SK-N-SH (cell line): ENCODE results near the gene FOXM1. TPM values are rescaled to one million over a fixed set of nuclear protein-coding genes. Genes with fewer than 3 reads are reported as not detected.

Source experiments
- CTCF ChIA-PET: fragments of 300-600, 350-600 bp; formaldehyde crosslinking; extraction: SDS; loops from one replicate; lab custom pipeline; 2021; lab: Yijun Ruan, JAX
- POLR2A ChIA-PET: fragments of 350-600 bp; sonication (Branson Sonifier 250); formaldehyde crosslinking; extraction: SDS; loops from one replicate; lab custom pipeline; 2020; ENCODE audit warnings: antibody characterized with exemption, inconsistent platforms; lab: Yijun Ruan, JAX
- DNase-seq: peaks from one replicate; pipeline ENCODE4 v3.0.0; 2012
- H2AFZ ChIP-seq: fragments of 200-600 bp; sonication (generic); 2 replicates; pipeline ENCODE4 v1.8.1; 2016; ENCODE audit warnings: antibody characterized with exemption, mild to moderate bottlenecking, low read depth
- H3F3A ChIP-seq: fragments of 200-600 bp; sonication (generic); replicated peaks from 2 replicates; pipeline ENCODE3; 2016; ENCODE audit warnings: antibody characterized with exemption, mild to moderate bottlenecking; ENCODE audit not compliant: insufficient read depth
- H3K27ac ChIP-seq, 2 experiments: fragments of 200-500 bp in 1 of 2; fragments of 200-600 bp in 1 of 2; sonication (Bioruptor generic) in 1 of 2; sonication (generic), shearing (Covaris generic) in 1 of 2; 2 replicates each; pipeline versions ENCODE4 v1.5.1 to v1.6.1; 2014 to 2016; ENCODE audit warnings: low read depth in 2 of 2, inconsistent platforms in 1 of 2, low read length in 1 of 2, mild to moderate bottlenecking in 1 of 2, mixed read lengths in 1 of 2
- H3K27me3 ChIP-seq: fragments of 200-600 bp; sonication (generic), shearing (Covaris generic); 2 replicates; pipeline ENCODE4 v1.6.1; 2016; ENCODE audit warnings: mixed run types; ENCODE audit not compliant: insufficient read depth
- H3K36me3 ChIP-seq, 2 experiments: fragments of 200-500 bp in 1 of 2; fragments of 200-600 bp in 1 of 2; sonication (Bioruptor generic) in 1 of 2; sonication (generic) in 1 of 2; replicated peaks in 1 of 2; 2 replicates each; pipeline versions ENCODE3 to v1.5.1; 2014 to 2016; ENCODE audit warnings: low read length in 1 of 2, mild to moderate bottlenecking in 1 of 2; ENCODE audit not compliant: insufficient read depth in 2 of 2, control insufficient read depth in 1 of 2
- H3K4me1 ChIP-seq, 2 experiments: fragments of 200-500 bp in 1 of 2; fragments of 200-600 bp in 1 of 2; sonication (Bioruptor generic) in 1 of 2; sonication (generic), shearing (Covaris generic) in 1 of 2; 2 replicates each; pipeline versions ENCODE4 v1.5.1 to v1.6.1; 2014 to 2016; ENCODE audit warnings: low read depth in 1 of 2, low read length in 1 of 2, mixed run types in 1 of 2; ENCODE audit not compliant: insufficient read depth in 2 of 2, control insufficient read depth in 1 of 2
- H3K4me2 ChIP-seq: fragments of 200-600 bp; sonication (generic), shearing (Covaris generic); 2 replicates; pipeline ENCODE4 v1.6.1; 2017; ENCODE audit warnings: mixed run types
- H3K4me3 ChIP-seq, 2 experiments: fragments of 200-500 bp in 1 of 2; fragments of 200-600 bp in 1 of 2; sonication (Bioruptor generic) in 1 of 2; sonication (generic), shearing (Covaris generic) in 1 of 2; 2 replicates each; pipeline versions ENCODE4 v1.5.1 to v1.8.1; 2014 to 2016; ENCODE audit warnings: low read depth in 2 of 2, inconsistent platforms in 1 of 2, low read length in 1 of 2, mild to moderate bottlenecking in 1 of 2, mixed read lengths in 1 of 2, moderate library complexity in 1 of 2
- H3K79me2 ChIP-seq: fragments of 200-600 bp; sonication (generic); 2 replicates; pipeline ENCODE4 v1.8.1; 2017; ENCODE audit warnings: mild to moderate bottlenecking; ENCODE audit not compliant: insufficient read depth
- H3K9ac ChIP-seq: fragments of 200-600 bp; sonication (generic); 2 replicates; pipeline ENCODE4 v1.6.1; 2017; ENCODE audit warnings: mixed run types
- H3K9me2 ChIP-seq: fragments of 200-600 bp; sonication (generic); 2 replicates; pipeline ENCODE4 v1.6.1; 2017; ENCODE audit warnings: mixed run types
- H3K9me3 ChIP-seq: fragments of 200-600 bp; sonication (generic); 2 replicates; pipeline ENCODE4 v1.6.1; 2017; ENCODE audit warnings: mixed run types, mild to moderate bottlenecking, moderate library complexity
- H4K20me1 ChIP-seq: fragments of 200-600 bp; sonication (generic); 2 replicates; pipeline ENCODE4 v1.6.1; 2017; ENCODE audit warnings: mild to moderate bottlenecking, mixed run types; ENCODE audit not compliant: insufficient read depth
- EP300 ChIP-seq, 2 experiments: IDR thresholded peaks; 2 replicates each; pipeline versions ENCODE4 v1.4.0 to v1.6.1; 2012; ENCODE audit warnings: borderline replicate concordance in 1 of 2, low read depth in 1 of 2, low read length in 1 of 2
- FOSL2 ChIP-seq: IDR thresholded peaks from 2 replicates; pipeline ENCODE4 v1.4.0; 2012; ENCODE audit warnings: low read depth, mild to moderate bottlenecking, moderate library complexity, borderline replicate concordance
- MEF2A ChIP-seq: IDR thresholded peaks from 2 replicates; pipeline ENCODE4 v1.4.0; 2012; ENCODE audit warnings: low read depth, borderline replicate concordance
- RCOR1 ChIP-seq: fragments of 150-350 bp; IDR thresholded peaks from 2 replicates; pipeline ENCODE4 v1.6.1; 2017; ENCODE audit warnings: antibody characterized with exemption, low read length
- WGBS: methylation state at CpG from one replicate; pipeline ENCODE4 v1.1.6; 2017; ENCODE audit warnings: low lambda C conversion rate; 5-methylcytosine and 5-hydroxymethylcytosine counted together
- polyA plus RNA-seq, 3 experiments: library from polyadenylated mRNA; depleted of rRNA; stranded (reverse); fragments of >200 nt; gene quantifications; 2 replicates each; pipeline ENCODE4 v1.2.3, GENCODE V29; 2012
- TF ChIP-seq, protein P1 (sequence below): IDR thresholded peaks from 2 replicates; pipeline ENCODE4 v1.4.0; 2012; ENCODE audit warnings: low read depth
- TF ChIP-seq, protein P2 (sequence below): IDR thresholded peaks from 2 replicates; pipeline ENCODE4; 2012
- TF ChIP-seq, protein P3 (sequence below): fragments of 200-600 bp; sonication (generic); IDR thresholded peaks from 2 replicates; pipeline ENCODE4 v1.6.1; 2017; ENCODE audit warnings: antibody characterized with exemption, mild to moderate bottlenecking, moderate library complexity

The FOXM1 gene
- polyA plus RNA-seq, 1 of the 3 experiments (the other 2 are of a cell fraction), result 29.9 TPM

DNA sequence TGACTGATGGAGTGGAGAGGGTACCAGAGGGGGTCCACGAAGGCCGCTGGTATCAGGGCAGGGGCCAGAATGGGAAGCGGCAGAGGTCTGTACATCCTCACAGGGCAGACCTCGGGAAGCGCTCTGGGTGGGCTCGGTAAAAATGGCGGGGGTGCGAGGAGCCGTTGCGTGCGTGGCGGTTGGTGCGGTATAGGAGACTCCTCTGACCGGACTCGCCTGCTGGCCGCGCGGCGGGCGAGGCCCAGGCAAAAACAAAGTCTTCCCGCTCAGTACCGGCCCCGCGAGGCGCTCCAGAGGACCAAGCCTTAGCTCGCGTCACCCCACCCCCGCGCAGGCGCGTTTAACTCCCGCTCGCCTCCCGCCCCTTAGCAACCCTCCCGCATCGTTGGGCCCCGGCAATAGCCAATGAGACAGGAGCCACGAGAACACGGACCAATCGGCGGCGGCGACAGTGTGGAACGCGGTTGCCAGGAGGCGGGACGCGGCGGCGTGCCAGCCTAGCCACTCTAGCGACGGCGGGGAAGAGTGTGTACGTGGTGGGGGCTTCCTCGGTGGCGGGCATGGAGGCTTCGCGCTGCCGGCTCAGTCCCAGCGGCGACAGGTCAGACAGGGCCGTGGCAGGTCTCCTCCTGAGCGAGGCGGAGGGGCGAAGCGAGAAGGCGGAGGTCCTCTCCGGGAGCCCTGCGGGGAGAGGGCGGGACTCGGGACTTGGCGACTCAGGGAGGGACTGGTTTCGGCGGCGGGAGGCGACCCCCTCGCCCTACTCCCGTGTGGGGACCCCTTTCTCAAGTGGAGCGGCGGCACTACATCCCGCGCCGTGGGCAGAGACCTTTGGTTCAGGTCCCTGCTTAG lies 13.6 kb upstream of the FOXM1 start, which contains the start of gene TULP3 (continued):
- no peak for TF ChIP-seq EP300 (IDR thresholded peaks at IDR 0.05; ENCODE audit: borderline replicate concordance in 1 of 2, low read depth in 1 of 2, low read length in 1 of 2)
- TF ChIP-seq, protein P1, sequence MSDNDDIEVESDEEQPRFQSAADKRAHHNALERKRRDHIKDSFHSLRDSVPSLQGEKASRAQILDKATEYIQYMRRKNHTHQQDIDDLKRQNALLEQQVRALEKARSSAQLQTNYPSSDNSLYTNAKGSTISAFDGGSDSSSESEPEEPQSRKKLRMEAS, result peak; percentile 83

DNA sequence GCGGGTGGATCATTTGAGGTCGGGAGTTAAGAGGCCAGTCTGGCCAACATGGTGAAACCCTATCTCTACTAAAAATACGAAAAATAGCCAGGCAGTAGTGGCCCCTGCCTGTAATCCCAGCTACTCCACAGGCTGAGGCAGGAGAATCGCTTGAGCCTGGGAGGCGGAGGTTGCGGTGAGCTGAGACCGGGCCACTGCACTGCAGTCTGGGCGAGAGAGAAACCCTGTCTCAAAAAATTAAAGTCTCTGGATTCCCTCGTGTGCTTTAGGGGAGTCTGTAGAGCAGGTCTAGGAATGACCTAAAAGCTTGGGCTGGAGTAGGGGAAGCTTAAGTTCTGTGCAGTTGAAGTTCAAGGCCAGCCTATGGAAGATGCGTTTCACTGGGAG lies 13.0 kb upstream of the FOXM1 start:
- Histone ChIP-seq H3K4me1 (peaks cover 7 to 22% of the 10 kb centered on the region in 2 experiments; a peak in 2 of 4 replicates), H3K9ac (peak overlapping the region; percentile 92), H3K27me3 (no peaks in the 10 kb centered on the region), H3K9me2 (no peaks in the 10 kb centered on the region), H3K4me3 (peak overlapping the region; percentile 76 to 93), H3K79me2 (peaks cover 55% of the 10 kb centered on the region), H3K36me3 (peaks cover 8 to 20% of the 10 kb centered on the region in 2 experiments), H3K27ac (peak overlapping the region; percentile 80 to 91), H2AFZ (peak overlapping the region; percentile 95), H3K4me2 (peak overlapping the region; percentile 93), H3K9me3 (no peaks in the 10 kb centered on the region), H4K20me1 (peaks cover 20% of the 10 kb centered on the region), H3F3A (peaks cover 32% of the 10 kb centered on the region)
- POLR2A ChIA-PET, result interaction anchor here (0.6 to 1.8 kb wide), 6 partner anchors 12 to 95 kb away, joined by 3 to 5 read pairs (median 3); partner anchors contain the start of genes FKBP4, FOXM1 and RHNO1
- no peak for DNase-seq
- TF ChIP-seq RCOR1 (no peak), FOSL2 (no peak), MEF2A (no peak), EP300 (IDR thresholded peaks at IDR 0.05; ENCODE audit: borderline replicate concordance in 1 of 2, low read depth in 1 of 2, low read length in 1 of 2) (no peak)
- TF ChIP-seq, protein P2, sequence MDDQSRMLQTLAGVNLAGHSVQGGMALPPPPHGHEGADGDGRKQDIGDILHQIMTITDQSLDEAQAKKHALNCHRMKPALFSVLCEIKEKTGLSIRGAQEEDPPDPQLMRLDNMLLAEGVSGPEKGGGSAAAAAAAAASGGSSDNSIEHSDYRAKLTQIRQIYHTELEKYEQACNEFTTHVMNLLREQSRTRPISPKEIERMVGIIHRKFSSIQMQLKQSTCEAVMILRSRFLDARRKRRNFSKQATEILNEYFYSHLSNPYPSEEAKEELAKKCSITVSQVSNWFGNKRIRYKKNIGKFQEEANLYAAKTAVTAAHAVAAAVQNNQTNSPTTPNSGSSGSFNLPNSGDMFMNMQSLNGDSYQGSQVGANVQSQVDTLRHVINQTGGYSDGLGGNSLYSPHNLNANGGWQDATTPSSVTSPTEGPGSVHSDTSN, result no peak
- TF ChIP-seq, protein P3, sequence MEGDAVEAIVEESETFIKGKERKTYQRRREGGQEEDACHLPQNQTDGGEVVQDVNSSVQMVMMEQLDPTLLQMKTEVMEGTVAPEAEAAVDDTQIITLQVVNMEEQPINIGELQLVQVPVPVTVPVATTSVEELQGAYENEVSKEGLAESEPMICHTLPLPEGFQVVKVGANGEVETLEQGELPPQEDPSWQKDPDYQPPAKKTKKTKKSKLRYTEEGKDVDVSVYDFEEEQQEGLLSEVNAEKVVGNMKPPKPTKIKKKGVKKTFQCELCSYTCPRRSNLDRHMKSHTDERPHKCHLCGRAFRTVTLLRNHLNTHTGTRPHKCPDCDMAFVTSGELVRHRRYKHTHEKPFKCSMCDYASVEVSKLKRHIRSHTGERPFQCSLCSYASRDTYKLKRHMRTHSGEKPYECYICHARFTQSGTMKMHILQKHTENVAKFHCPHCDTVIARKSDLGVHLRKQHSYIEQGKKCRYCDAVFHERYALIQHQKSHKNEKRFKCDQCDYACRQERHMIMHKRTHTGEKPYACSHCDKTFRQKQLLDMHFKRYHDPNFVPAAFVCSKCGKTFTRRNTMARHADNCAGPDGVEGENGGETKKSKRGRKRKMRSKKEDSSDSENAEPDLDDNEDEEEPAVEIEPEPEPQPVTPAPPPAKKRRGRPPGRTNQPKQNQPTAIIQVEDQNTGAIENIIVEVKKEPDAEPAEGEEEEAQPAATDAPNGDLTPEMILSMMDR, result no peak
- 76% methylated on average over 10 of the region's 10 CpGs for WGBS
- CTCF ChIA-PET, result interaction anchor here (0.6 to 3.6 kb wide), 5 partner anchors 13 to 228 kb away, joined by 3 to 19 read pairs (median 3); partner anchors contain the start of genes FOXM1 and RHNO1
